H1 (cell line): ENCODE data around the gene GATAD2B. TPM values are rescaled to one million over a fixed set of nuclear protein-coding genes. Genes with fewer than 3 reads are reported as not detected.

ENCODE experiments used
- SAP30 ChIP-seq: fragments of 300-600 bp; sonication (generic); IDR thresholded peaks from 2 replicates; pipeline ENCODE4 v1.7.1; 2012; ENCODE audit warnings: low read length, moderate library complexity, mild to moderate bottlenecking, inconsistent platforms; ENCODE audit not compliant: insufficient read depth, insufficient replicate concordance
- SIN3A ChIP-seq, 2 experiments: IDR thresholded peaks in 1 of 2; conservative IDR thresholded peaks in 1 of 2; 2 replicates each; pipeline ENCODE4 v1.6.1; 2011 to 2012; ENCODE audit warnings: low read length in 2 of 2, improper control_type of control experiment in 1 of 2, low read depth in 1 of 2, mild to moderate bottlenecking in 1 of 2
- TBP ChIP-seq: IDR thresholded peaks from 2 replicates; pipeline ENCODE4 v1.6.1; 2011; ENCODE audit warnings: low read depth, low read length, improper control_type of control experiment
- YY1 ChIP-seq: IDR thresholded peaks from 2 replicates; pipeline ENCODE4 v1.6.1; 2011; ENCODE audit warnings: low read depth, mild to moderate bottlenecking, low read length
- polyA plus RNA-seq, 7 experiments: library from polyadenylated mRNA; depleted of rRNA in 3 of 7; stranded (reverse) in 5 of 7; unstranded in 2 of 7; fragments of >200 nt in 5 of 7; fragments of 200-250 nt in 2 of 7; gene quantifications; 1 replicate in 5 of 7; 2 replicates in 1 of 7; 4 replicates in 1 of 7; pipeline versions ENCODE4 v1.2.1 to v1.2.3, GENCODE V29; 2011 to 2013; ENCODE audit warnings: missing spikeins in 2 of 7, mixed read lengths in 2 of 7
- total RNA-seq: library from RNA; stranded (reverse); fragmentation: NEBNext Ultra II Directional; extraction: Animal tissue kit (Norgen Biotek cat#: 25700); gene quantifications from 2 replicates; pipeline ENCODE4 v1.2.1, GENCODE V29; 2021
- TF ChIP-seq, protein P1 (sequence below): fragments of 300-600 bp; sonication (generic); IDR thresholded peaks from 2 replicates; pipeline ENCODE4 v1.7.1; 2012; ENCODE audit warnings: low read length, moderate library complexity, mild to moderate bottlenecking, inconsistent platforms; ENCODE audit not compliant: insufficient replicate concordance
- TF ChIP-seq, protein P2 (sequence below): IDR thresholded peaks from 2 replicates; pipeline ENCODE4 v1.6.1; 2011; ENCODE audit warnings: low read length, improper control_type of control experiment

Gene GATAD2B
- total and polyA plus RNA-seq, 2 of the 8 experiments (the other 6 are each of a cell fraction or from before 2014, with no cell fraction given), result 8.4 to 39.1 TPM

DNA sequence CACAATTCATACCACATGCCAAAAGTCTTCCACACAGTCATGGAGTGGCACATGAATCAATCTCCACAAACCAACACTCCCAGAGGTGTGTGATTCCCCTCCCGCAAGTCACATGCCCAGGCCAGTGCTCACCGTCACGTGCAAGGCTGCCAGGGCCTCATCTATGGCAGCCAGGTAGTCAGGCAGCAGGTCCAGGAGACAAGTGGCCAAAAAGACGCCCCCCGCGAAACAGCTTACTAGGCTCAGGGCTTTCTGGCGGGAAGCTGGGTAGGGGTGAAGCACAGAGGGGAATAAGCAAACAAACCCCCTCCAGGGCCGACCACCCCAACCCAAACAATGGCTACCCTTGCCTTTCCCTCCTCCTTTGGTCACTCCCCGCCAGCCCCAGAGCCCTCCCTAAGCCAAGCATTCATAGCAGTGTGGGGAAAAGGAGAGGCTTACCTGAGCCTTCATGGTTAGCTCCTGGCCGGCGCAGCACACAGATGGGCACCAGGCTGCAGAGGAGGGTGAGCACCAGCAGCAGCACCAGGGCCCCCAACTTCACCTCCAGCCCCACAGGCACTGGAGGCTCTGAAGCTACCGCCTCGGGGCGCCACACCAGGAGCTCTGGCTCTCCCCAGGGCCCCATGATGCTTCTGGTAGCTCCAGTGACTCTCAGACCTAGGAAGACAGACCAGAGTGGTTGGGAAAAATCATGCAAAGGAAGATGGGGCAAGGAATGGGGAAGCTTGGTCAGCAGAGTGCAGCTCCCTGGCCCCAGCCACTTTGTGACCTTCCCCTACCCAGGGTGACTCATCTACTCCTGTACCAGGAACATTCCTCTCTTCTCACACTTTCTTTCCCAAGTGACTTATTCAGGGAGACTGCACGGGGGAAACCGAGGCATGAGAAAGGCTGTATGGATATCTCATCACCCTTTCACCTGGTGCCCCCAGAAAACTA, 39.6 kb upstream of the GATAD2B start (continued):
- TF ChIP-seq, protein P1, sequence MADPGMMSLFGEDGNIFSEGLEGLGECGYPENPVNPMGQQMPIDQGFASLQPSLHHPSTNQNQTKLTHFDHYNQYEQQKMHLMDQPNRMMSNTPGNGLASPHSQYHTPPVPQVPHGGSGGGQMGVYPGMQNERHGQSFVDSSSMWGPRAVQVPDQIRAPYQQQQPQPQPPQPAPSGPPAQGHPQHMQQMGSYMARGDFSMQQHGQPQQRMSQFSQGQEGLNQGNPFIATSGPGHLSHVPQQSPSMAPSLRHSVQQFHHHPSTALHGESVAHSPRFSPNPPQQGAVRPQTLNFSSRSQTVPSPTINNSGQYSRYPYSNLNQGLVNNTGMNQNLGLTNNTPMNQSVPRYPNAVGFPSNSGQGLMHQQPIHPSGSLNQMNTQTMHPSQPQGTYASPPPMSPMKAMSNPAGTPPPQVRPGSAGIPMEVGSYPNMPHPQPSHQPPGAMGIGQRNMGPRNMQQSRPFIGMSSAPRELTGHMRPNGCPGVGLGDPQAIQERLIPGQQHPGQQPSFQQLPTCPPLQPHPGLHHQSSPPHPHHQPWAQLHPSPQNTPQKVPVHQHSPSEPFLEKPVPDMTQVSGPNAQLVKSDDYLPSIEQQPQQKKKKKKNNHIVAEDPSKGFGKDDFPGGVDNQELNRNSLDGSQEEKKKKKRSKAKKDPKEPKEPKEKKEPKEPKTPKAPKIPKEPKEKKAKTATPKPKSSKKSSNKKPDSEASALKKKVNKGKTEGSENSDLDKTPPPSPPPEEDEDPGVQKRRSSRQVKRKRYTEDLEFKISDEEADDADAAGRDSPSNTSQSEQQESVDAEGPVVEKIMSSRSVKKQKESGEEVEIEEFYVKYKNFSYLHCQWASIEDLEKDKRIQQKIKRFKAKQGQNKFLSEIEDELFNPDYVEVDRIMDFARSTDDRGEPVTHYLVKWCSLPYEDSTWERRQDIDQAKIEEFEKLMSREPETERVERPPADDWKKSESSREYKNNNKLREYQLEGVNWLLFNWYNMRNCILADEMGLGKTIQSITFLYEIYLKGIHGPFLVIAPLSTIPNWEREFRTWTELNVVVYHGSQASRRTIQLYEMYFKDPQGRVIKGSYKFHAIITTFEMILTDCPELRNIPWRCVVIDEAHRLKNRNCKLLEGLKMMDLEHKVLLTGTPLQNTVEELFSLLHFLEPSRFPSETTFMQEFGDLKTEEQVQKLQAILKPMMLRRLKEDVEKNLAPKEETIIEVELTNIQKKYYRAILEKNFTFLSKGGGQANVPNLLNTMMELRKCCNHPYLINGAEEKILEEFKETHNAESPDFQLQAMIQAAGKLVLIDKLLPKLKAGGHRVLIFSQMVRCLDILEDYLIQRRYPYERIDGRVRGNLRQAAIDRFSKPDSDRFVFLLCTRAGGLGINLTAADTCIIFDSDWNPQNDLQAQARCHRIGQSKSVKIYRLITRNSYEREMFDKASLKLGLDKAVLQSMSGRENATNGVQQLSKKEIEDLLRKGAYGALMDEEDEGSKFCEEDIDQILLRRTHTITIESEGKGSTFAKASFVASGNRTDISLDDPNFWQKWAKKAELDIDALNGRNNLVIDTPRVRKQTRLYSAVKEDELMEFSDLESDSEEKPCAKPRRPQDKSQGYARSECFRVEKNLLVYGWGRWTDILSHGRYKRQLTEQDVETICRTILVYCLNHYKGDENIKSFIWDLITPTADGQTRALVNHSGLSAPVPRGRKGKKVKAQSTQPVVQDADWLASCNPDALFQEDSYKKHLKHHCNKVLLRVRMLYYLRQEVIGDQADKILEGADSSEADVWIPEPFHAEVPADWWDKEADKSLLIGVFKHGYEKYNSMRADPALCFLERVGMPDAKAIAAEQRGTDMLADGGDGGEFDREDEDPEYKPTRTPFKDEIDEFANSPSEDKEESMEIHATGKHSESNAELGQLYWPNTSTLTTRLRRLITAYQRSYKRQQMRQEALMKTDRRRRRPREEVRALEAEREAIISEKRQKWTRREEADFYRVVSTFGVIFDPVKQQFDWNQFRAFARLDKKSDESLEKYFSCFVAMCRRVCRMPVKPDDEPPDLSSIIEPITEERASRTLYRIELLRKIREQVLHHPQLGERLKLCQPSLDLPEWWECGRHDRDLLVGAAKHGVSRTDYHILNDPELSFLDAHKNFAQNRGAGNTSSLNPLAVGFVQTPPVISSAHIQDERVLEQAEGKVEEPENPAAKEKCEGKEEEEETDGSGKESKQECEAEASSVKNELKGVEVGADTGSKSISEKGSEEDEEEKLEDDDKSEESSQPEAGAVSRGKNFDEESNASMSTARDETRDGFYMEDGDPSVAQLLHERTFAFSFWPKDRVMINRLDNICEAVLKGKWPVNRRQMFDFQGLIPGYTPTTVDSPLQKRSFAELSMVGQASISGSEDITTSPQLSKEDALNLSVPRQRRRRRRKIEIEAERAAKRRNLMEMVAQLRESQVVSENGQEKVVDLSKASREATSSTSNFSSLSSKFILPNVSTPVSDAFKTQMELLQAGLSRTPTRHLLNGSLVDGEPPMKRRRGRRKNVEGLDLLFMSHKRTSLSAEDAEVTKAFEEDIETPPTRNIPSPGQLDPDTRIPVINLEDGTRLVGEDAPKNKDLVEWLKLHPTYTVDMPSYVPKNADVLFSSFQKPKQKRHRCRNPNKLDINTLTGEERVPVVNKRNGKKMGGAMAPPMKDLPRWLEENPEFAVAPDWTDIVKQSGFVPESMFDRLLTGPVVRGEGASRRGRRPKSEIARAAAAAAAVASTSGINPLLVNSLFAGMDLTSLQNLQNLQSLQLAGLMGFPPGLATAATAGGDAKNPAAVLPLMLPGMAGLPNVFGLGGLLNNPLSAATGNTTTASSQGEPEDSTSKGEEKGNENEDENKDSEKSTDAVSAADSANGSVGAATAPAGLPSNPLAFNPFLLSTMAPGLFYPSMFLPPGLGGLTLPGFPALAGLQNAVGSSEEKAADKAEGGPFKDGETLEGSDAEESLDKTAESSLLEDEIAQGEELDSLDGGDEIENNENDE, result no peak
- TF ChIP-seq YY1 (peak; percentile 44; the same call in 1 of the 2 replicates), SIN3A (conservative IDR thresholded peaks at IDR 0.05 in 1 of 2, IDR thresholded peaks at IDR 0.05 in 1 of 2; ENCODE audit: low read depth in 1 of 2, low read length in 2 of 2) (peak in 1 of 2 experiments; percentile 48; a peak in 2 of 4 replicates), SAP30 (peak; percentile 71), TBP (no peak)
- TF ChIP-seq, protein P2, sequence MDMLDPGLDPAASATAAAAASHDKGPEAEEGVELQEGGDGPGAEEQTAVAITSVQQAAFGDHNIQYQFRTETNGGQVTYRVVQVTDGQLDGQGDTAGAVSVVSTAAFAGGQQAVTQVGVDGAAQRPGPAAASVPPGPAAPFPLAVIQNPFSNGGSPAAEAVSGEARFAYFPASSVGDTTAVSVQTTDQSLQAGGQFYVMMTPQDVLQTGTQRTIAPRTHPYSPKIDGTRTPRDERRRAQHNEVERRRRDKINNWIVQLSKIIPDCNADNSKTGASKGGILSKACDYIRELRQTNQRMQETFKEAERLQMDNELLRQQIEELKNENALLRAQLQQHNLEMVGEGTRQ, result peak; percentile 81
